Subcutaneous abdominal adipose tissue (tissue), 5 donors: ENCODE data around the gene GYS1.
"Not testable (repeated sequence)": the region's sequence is repeated elsewhere in the genome, so short reads cannot be mapped to it uniquely, and the experiment has no call there.

Experiments used
- H3K27ac ChIP-seq: one replicate; pipeline ENCODE4 v1.7.0; 2013; ENCODE audit warnings: low read depth, mild to moderate bottlenecking, inconsistent platforms, low read length, moderate library complexity
- H3K27me3 ChIP-seq, 5 donors: one replicate each; pipeline ENCODE4 v1.7.0; 2013; ENCODE audit warnings: low read length in 5 of 5, inconsistent platforms in 1 of 5; ENCODE audit not compliant: control insufficient read depth in 5 of 5, insufficient read depth in 4 of 5
- H3K36me3 ChIP-seq, 5 donors: one replicate each; pipeline ENCODE4 v1.7.0; 2013; ENCODE audit warnings: low read length in 5 of 5; ENCODE audit not compliant: control insufficient read depth in 5 of 5, insufficient read depth in 5 of 5
- H3K4me1 ChIP-seq, 5 donors: one replicate each; pipeline ENCODE4 v1.7.0; 2013; ENCODE audit warnings: low read length in 5 of 5, mild to moderate bottlenecking in 3 of 5, moderate library complexity in 1 of 5; ENCODE audit not compliant: control insufficient read depth in 5 of 5, insufficient read depth in 5 of 5
- H3K4me3 ChIP-seq, 5 donors: one replicate each; pipeline ENCODE4 v1.7.0; 2013; ENCODE audit warnings: low read length in 5 of 5, low read depth in 1 of 5
- H3K9ac ChIP-seq, 5 donors: one replicate each; pipeline ENCODE4 v1.7.0; 2013; ENCODE audit warnings: low read length in 5 of 5, mild to moderate bottlenecking in 4 of 5, moderate library complexity in 3 of 5
- H3K9me3 ChIP-seq, 5 donors: one replicate each; pipeline ENCODE4 v1.7.0; 2013; ENCODE audit warnings: low read length in 5 of 5; ENCODE audit not compliant: control insufficient read depth in 5 of 5
- donor health status: healthy.
- donor health status: healthy.
- donor health status: healthy.
- donor health status: healthy.
- donor health status: healthy.

GYS1 gene

GRCh38 chr19:48925890-48926289 is 67.2 kb downstream of the GYS1 start:
- H3K9ac ChIP-seq, H3K4me1 ChIP-seq, H3K27me3 ChIP-seq, H3K27ac ChIP-seq, H3K9me3 ChIP-seq, H3K4me3 ChIP-seq: not testable (repeated sequence)
- H3K36me3 ChIP-seq: peaks cover 0 to 24% (median 21%) of the 10 kb centered on the region in 5 donors

- no peak overlapping the region for H3K9ac ChIP-seq
- H3K4me3 ChIP-seq: no peak overlapping the region
- H3K4me1 ChIP-seq: peaks cover 0 to 7% (median 0%) of the 10 kb centered on the region in 5 donors
- peaks cover 0 to 29% (median 25%) of the 10 kb centered on the region in 5 donors for H3K36me3 ChIP-seq
- no peak overlapping the region for H3K27ac ChIP-seq
- no peaks in the 10 kb centered on the region for H3K9me3 ChIP-seq
- H3K27me3 ChIP-seq: no peaks in the 10 kb centered on the region
These were observed 67.8 kb downstream of the GYS1 start for GRCh38 chr19:48925240-48925843.

GRCh38 chr19:48922548-48923490 is 70.3 kb downstream of the GYS1 start:
- H3K27me3 ChIP-seq: no peaks in the 10 kb centered on the region
- H3K27ac ChIP-seq: no peak overlapping the region
- peaks cover 0 to 4% (median 0%) of the 10 kb centered on the region in 5 donors for H3K4me1 ChIP-seq
- no peak overlapping the region for H3K9ac ChIP-seq
- peaks cover 0 to 51% (median 45%) of the 10 kb centered on the region in 5 donors for H3K36me3 ChIP-seq
- no peaks in the 10 kb centered on the region for H3K9me3 ChIP-seq
- no peak overlapping the region for H3K4me3 ChIP-seq

GRCh38 chr19:48921721-48922500 is 71.2 kb downstream of the GYS1 start:
- H3K9me3 ChIP-seq: no peaks in the 10 kb centered on the region
- peaks cover 0 to 58% (median 47%) of the 10 kb centered on the region in 5 donors for H3K36me3 ChIP-seq
- H3K27me3 ChIP-seq: no peaks in the 10 kb centered on the region
- no peak overlapping the region for H3K9ac ChIP-seq
- no peak overlapping the region for H3K4me3 ChIP-seq
- H3K4me1 ChIP-seq: peaks cover 0 to 3% (median 0%) of the 10 kb centered on the region in 5 donors
- H3K27ac ChIP-seq: no peak overlapping the region

GRCh38 chr19:48920949-48921348 is 72.2 kb downstream of the GYS1 start:
- no peaks in the 10 kb centered on the region for H3K9me3 ChIP-seq
- H3K4me3 ChIP-seq: no peak overlapping the region
- no peak overlapping the region for H3K9ac ChIP-seq
- no peaks in the 10 kb centered on the region for H3K4me1 ChIP-seq
- no peak overlapping the region for H3K27ac ChIP-seq
- H3K27me3 ChIP-seq: no peaks in the 10 kb centered on the region
- peaks cover 0 to 67% (median 52%) of the 10 kb centered on the region in 5 donors for H3K36me3 ChIP-seq

- not testable (repeated sequence) for H3K9ac ChIP-seq, H3K4me3 ChIP-seq, H3K4me1 ChIP-seq, H3K27me3 ChIP-seq, H3K27ac ChIP-seq, H3K9me3 ChIP-seq
- peaks cover 2 to 78% (median 62%) of the 10 kb centered on the region in 5 donors for H3K36me3 ChIP-seq
These were observed 73.8 kb downstream of the GYS1 start for GRCh38 chr19:48919271-48919670.

GRCh38 chr19:48918801-48919247 is 74.3 kb downstream of the GYS1 start:
- Histone ChIP-seq H3K27me3 (no peaks in the 10 kb centered on the region), H3K9me3 (no peaks in the 10 kb centered on the region), H3K36me3 (peaks cover 2 to 82% (median 65%) of the 10 kb centered on the region in 5 donors), H3K4me1 (no peaks in the 10 kb centered on the region), H3K9ac (no peak overlapping the region), H3K4me3 (no peak overlapping the region), H3K27ac (no peak overlapping the region)
